22Rv1 (cell line): ENCODE measurements around the gene KCNG2.

ENCODE experiments used
- H3K27ac ChIP-seq: fragments of 450-650 bp; 2 replicates; pipeline ENCODE4 v1.5.1; 2017
- ZFX ChIP-seq: fragments of 450-650 bp; IDR thresholded peaks from 2 replicates; pipeline ENCODE4 v1.6.1; 2017; ENCODE audit warnings: antibody characterized with exemption, borderline replicate concordance
- TF ChIP-seq, protein P1 (sequence below): fragments of 450-650 bp; IDR thresholded peaks from 2 replicates; pipeline ENCODE4 v1.5.1; 2017; ENCODE audit warnings: mild to moderate bottlenecking

The KCNG2 gene

DNA sequence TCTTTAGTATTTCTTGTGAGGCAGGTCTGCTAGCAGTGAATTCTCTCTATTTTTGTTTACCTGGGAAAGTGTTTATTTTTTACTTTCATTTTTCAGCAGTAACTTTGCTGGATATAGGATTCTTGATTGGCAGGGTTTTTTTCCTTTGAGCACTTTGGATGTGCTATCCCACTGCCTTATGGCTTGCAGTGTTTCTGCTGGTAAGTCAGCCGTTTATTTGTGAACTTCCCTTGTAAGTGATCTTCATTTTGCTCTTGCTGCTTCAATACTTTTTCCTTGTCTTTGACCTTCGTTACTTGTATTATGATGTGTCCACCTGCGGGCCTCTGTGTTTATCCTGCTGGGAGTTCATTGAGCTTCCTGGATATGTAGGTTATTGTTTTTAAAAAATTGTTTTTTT lies 99.0 kb downstream of the KCNG2 start:
- TF ChIP-seq, protein P1, sequence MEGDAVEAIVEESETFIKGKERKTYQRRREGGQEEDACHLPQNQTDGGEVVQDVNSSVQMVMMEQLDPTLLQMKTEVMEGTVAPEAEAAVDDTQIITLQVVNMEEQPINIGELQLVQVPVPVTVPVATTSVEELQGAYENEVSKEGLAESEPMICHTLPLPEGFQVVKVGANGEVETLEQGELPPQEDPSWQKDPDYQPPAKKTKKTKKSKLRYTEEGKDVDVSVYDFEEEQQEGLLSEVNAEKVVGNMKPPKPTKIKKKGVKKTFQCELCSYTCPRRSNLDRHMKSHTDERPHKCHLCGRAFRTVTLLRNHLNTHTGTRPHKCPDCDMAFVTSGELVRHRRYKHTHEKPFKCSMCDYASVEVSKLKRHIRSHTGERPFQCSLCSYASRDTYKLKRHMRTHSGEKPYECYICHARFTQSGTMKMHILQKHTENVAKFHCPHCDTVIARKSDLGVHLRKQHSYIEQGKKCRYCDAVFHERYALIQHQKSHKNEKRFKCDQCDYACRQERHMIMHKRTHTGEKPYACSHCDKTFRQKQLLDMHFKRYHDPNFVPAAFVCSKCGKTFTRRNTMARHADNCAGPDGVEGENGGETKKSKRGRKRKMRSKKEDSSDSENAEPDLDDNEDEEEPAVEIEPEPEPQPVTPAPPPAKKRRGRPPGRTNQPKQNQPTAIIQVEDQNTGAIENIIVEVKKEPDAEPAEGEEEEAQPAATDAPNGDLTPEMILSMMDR = no peak
- TF ChIP-seq ZFX = no peak
- no peak overlapping the region for H3K27ac ChIP-seq

DNA sequence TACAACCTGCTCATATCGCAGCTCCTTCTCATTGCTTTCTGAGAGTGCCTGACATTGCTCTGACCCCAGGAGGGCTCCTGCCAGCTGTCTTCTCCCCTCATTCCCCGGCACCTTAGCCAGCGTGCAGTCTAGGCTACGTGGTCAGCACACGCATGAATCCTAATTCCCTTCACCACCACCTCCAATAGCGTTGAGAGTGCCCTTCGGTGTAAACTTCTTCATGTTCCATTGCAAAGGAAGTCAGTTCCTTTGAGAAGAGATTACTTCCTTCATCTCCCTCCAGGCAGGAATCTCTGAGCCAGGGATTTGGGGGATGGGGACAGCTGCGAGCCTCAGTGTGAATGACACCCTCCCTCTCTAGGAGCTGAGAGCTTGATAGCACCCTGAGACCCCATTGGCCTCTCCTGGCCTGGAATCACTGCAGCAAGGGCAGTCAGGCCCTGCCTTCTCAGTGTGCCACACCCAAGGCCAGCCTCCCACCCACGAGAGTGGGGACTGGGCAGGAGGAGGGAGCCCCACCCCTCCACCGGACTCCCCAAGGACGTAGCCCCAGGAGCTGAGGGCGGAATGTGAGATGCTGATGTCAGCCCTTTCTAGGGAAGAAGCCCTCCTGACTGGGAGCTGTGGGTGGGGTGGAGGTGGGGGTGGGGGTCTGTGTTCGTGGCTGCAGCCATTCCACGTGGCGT lies 100.3 kb downstream of the KCNG2 start:
- TF ChIP-seq ZFX = no peak
- TF ChIP-seq, protein P1 = no peak
- no peak overlapping the region for H3K27ac ChIP-seq

DNA sequence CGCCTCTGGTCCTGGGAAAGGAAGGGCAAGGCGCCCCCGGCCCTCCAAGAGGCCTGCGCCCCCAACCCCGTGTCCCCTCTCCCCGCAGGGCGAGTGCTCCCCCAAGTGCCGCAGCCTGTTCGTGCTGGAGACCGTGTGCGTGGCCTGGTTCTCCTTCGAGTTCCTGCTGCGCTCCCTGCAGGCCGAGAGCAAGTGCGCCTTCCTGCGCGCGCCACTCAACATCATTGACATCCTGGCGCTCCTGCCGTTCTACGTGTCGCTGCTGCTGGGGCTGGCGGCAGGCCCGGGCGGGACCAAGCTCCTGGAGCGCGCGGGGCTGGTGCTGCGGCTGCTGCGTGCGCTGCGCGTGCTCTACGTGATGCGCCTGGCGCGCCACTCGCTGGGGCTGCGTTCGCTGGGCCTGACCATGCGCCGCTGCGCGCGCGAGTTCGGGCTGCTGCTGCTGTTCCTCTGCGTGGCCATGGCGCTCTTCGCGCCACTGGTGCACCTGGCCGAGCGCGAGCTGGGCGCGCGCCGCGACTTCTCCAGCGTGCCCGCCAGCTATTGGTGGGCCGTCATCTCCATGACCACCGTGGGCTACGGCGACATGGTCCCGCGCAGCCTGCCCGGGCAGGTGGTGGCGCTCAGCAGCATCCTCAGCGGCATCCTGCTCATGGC lies 101.3 kb downstream of the KCNG2 start:
- H3K27ac ChIP-seq = no peak overlapping the region
- TF ChIP-seq, protein P1 = no peak
- TF ChIP-seq ZFX = no peak

DNA sequence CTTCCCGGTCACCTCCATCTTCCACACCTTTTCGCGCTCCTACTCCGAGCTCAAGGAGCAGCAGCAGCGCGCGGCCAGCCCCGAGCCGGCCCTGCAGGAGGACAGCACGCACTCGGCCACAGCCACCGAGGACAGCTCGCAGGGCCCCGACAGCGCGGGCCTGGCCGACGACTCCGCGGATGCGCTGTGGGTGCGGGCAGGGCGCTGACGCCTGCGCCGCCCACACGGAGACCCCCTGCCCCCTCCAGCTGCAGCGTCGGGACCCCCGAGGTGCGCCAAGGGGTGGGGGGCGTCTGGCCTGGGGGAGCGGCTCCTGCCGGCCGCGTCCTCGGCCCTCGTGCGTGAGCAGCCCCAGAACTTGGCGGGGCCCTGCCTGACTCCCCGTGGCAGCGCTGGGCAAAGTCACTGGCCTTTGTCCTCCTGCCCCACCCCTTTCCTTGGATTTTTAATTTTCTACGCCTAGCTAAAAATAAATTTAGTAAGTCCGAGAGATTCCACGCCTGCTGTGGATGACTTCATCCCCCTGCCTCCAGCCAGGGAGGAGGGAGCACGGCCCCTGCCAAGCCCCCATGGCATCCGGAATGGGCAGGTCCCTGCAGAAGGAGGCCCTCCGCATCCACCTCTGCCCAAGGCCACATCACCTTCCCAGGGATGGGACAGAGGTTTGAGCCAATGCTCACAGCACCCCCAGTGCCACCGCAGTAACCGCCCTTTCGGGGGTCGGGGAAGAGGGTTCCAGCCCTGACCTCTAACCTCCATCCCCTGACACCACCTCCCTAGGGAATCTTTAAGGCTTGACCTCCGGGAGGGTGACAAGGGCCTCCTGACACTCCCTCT lies 102.1 kb downstream of the KCNG2 start:
- TF ChIP-seq ZFX = no peak
- TF ChIP-seq, protein P1 = no peak
- no peak overlapping the region for H3K27ac ChIP-seq

DNA sequence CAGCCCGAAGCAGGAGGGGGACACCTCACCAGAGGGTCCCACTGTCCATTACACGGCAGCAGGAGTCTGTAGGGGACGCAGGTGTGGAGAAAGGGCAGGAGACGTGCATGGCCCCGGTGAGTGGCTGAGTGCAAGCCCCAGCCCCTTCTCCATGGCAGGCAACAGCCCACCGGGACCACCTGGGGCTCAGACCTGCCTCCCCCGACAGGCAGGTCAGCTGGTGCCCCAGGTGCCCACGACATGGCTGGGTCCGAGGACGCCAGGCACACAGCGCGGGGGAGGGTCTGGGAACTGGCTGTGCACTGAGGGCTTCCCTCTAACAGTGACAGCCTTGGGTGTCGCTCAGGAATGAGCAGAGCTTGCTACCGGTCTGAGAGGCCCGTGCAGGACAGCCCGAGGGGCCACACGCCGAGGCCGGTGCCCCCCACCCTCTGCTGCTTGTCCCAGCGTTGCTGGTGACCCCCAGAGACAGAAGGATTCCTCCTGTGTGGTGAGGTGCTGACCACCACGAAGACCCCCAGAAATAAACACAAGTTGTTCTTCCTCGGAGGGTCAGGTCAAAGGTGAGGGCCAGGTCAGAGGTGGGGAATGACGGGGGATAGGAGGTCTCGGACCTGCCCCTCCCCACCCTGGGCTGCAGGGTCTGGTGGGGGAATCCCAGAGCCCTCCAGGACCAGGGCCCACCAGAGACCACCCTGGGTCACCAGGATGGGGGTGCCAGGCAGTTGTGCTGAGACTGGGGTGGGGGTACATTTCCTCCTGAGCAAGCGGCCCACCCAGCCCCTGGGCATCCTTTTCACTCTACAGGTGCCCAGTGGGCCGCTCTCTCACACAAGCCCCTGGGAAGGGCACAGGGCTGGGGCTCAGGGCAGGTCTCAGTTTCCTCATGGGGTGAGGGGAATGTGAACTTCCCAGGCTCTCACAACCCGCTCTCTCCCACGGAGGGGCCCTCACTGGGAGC lies 103.2 kb downstream of the KCNG2 start:
- no peak overlapping the region for H3K27ac ChIP-seq
- TF ChIP-seq, protein P1 = no peak
- TF ChIP-seq ZFX = no peak

DNA sequence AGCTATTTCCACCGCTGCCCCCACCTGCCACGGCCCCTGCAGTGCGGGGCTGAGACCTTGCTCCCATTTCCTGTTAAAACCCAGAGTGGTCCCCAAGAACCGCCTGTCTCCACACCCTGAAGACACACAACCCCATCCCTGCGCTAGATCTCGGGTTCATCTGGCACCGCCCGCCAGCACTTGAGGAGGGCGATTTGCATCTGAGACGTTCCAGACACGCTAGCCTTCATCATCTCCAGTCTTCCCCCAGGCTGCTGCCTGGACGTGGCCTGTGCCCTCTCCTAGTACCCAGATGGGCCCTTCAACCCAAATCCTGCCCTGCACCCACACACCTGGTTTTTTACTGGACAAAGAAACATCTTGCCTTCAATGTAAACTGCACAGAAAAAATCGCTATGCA lies 103.9 kb downstream of the KCNG2 start:
- TF ChIP-seq, protein P1 = no peak
- H3K27ac ChIP-seq = no peak overlapping the region
